AG04450 (cell line): ENCODE results near the gene GPR173. TPM values are rescaled to one million over a fixed set of nuclear protein-coding genes. Genes with fewer than 3 reads are reported as not detected.
A peak's percentile ranks its signal among the peaks of the same experiment; 100 is the strongest.

Experiments
- CTCF ChIA-PET: fragments of 300-600, 350-600 bp; formaldehyde crosslinking; extraction: SDS; loops from one replicate; lab custom pipeline; 2022; ENCODE audit warnings: antibody characterized with exemption, inconsistent platforms; lab: Charles Lee
- POLR2A ChIA-PET: fragments of 350-600 bp; formaldehyde crosslinking; extraction: SDS; loops from one replicate; lab custom pipeline; 2021; ENCODE audit warnings: antibody characterized with exemption, inconsistent platforms; lab: Yijun Ruan, JAX
- DNase-seq: peaks from one replicate; pipeline ENCODE4 v3.0.0-alpha.2; 2011; ENCODE audit warnings: low read depth, low spot score
- H3K27ac ChIP-seq: one replicate; pipeline ENCODE4 v1.5.1; 2012; ENCODE audit warnings: low read depth, low read length, control low read depth
- H3K27me3 ChIP-seq: one replicate; pipeline ENCODE4 v1.6.0; 2012; ENCODE audit warnings: low read length; ENCODE audit not compliant: control insufficient read depth, insufficient read depth
- H3K4me3 ChIP-seq: 2 replicates; pipeline ENCODE4 v1.5.1; 2011; ENCODE audit warnings: mild to moderate bottlenecking, low read depth, low read length, control low read depth
- H3K9me3 ChIP-seq: 2 replicates; pipeline ENCODE4 v1.5.1; 2012; ENCODE audit warnings: low read length; ENCODE audit not compliant: control insufficient read depth, insufficient read depth
- polyA plus RNA-seq: library from polyadenylated mRNA; depleted of rRNA; stranded (reverse); fragments of >200 nt; gene quantifications from 2 replicates; pipeline ENCODE4 v1.2.3, GENCODE V29; 2011
- TF ChIP-seq, protein P1 (sequence below): IDR thresholded peaks from 2 replicates; pipeline ENCODE4 v1.5.1; 2011; ENCODE audit warnings: low read depth, low read length, control low read depth, inconsistent platforms

GPR173 gene
- polyA plus RNA-seq, 1 experiment, result 3.8 TPM

DNA sequence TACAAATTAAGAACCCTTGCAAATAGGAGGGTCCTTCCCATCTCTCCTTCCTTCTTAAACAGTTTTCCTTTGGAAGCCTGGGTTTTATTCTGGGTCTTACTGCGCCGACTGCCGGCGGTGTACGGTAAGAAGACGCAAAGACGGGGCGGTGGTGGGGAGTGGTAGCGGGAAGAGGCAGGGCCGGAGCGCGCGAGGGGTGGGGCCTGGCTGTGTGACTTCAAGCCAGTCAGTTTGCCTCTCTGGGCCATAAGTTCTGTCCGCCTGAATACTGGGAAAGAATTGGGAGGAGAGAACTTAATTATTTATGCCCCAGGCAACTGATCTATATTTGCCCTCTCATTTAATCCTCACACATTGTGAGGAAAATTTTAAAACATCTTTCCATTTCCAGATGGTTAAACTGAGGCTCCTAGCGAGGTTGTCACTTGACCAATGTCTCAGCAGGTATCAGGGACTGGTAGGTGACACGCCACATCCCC lies 44.6 kb downstream of the GPR173 start:
- TF ChIP-seq, protein P1, sequence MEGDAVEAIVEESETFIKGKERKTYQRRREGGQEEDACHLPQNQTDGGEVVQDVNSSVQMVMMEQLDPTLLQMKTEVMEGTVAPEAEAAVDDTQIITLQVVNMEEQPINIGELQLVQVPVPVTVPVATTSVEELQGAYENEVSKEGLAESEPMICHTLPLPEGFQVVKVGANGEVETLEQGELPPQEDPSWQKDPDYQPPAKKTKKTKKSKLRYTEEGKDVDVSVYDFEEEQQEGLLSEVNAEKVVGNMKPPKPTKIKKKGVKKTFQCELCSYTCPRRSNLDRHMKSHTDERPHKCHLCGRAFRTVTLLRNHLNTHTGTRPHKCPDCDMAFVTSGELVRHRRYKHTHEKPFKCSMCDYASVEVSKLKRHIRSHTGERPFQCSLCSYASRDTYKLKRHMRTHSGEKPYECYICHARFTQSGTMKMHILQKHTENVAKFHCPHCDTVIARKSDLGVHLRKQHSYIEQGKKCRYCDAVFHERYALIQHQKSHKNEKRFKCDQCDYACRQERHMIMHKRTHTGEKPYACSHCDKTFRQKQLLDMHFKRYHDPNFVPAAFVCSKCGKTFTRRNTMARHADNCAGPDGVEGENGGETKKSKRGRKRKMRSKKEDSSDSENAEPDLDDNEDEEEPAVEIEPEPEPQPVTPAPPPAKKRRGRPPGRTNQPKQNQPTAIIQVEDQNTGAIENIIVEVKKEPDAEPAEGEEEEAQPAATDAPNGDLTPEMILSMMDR, result peak; percentile 60
- H3K4me3 ChIP-seq, result peak overlapping the region; percentile 63
- DNase-seq, result no peak
- H3K27ac ChIP-seq, result peak overlapping the region; percentile 85
- H3K9me3 ChIP-seq, result no peaks in the 10 kb centered on the region
- POLR2A ChIA-PET, result no interaction called here
- CTCF ChIA-PET, result no interaction called here
- no peaks in the 10 kb centered on the region for H3K27me3 ChIP-seq

DNA sequence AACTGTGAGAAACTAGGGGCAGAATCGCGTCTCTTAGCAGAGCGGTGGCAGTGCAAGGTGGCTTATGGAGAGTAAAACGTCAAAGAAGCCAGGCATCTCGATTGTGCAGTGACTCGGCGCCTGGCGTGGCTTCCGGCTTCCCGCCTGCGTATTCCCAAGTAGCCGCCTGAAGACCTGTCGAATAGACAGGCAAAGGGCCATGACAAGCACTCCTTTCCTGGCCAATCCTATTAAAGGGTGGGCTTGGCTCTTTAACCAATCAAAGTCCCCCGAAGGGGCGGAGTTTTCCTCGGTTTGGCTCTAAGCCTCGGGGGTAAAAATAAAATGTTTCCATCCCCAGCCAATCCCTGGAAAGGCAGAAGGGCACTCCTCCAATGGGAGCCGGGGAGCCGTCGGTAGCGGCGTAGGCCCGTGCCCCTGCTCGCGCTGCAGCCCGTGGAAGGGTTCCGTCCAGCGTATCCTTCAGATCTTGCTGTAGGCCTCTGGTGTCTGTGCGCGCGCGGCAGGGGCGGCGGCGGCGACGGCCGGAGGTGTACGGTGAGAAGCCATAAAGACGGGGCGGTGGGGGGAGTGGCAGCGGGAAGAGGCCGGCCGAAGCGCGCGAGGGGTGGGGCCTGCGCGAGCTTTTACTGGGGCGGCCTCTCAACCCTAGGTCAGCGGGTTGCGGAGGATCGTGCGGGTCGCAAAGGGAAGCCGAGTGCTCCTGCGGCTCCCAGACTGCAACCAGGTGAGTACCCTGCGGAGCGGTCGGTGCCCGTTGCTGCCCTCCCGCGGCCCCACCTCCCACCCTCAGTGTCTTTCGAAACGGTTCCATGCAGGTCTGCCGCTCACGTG lies 45.4 kb downstream of the GPR173 start, which contains the start of gene KANTR:
Gene KANTR (plus strand): TSS at position 395 of the 834 bp plus-strand sequence. CDS start 30,131 bp downstream, outside the sequence.
- Histone ChIP-seq H3K27ac (peak within 1 kb of the TSS; percentile 85), H3K4me3 (peak within 1 kb of the TSS; percentile 72), H3K9me3 (no peaks in the 10 kb centered on the region), H3K27me3 (no peaks in the 10 kb centered on the region)
- DNase-seq, result peak; percentile 84
- TF ChIP-seq, protein P1, result 0 out of 2 replicates have a peak, but pooled peaks have one; percentile 2
- POLR2A ChIA-PET, result interaction anchor here (1.0 kb wide), 1 partner anchor 12 kb away, joined by 4 read pairs; the partner anchor contains the start of gene TSPYL2
- CTCF ChIA-PET, result interaction anchor here (0.6 kb wide), 1 partner anchor 9 kb away, joined by 3 read pairs; no protein-coding TSS in a partner anchor

DNA sequence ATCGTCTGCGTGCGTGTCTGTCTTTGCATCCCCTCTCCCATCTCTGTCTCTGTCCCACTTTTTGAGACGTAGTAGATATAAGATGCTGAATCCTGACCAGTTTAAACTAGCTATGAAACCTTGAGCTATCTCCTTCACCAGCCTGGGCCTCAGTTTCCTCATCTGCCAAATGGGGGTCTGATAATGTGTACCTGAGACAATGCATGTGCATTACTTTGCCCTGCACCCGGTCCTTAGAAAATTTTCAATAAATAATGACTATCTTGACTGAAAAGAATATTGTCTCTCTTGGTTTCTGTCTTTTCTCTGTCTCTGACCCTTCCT lies 46.0 kb downstream of the GPR173 start:
- no peak for DNase-seq
- H3K9me3 ChIP-seq, result no peaks in the 10 kb centered on the region
- ChIA-PET CTCF (no interaction called here), POLR2A (interaction anchor here (1.0 kb wide), 1 partner anchor 12 kb away, joined by 4 read pairs; the partner anchor contains the start of gene TSPYL2)
- TF ChIP-seq, protein P1, result no peak
- peak overlapping the region; percentile 31 for H3K27ac ChIP-seq
- peak overlapping the region; percentile 72 for H3K4me3 ChIP-seq
- no peaks in the 10 kb centered on the region for H3K27me3 ChIP-seq

DNA sequence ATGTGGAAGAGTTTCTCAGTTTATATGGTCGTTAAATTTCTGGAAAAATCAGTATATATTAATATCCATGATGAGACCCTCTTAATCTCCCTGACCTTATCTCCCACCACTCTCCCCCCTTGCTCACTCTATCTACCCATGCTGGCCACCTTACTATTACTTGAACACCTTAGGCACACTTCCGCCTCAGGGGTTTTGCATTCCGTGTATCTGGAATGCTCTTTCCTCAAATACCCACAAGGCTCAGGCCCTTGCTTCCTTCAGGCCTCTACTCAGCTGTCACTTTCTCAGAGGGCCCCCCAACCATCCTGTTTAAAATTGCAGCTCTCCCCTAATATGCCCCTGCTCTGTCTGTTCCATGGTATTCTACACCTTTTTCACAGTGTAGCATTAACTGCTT lies 47.2 kb downstream of the GPR173 start:
- POLR2A ChIA-PET, result no interaction called here
- TF ChIP-seq, protein P1, result no peak
- CTCF ChIA-PET, result no interaction called here
- Histone ChIP-seq H3K27me3 (no peaks in the 10 kb centered on the region), H3K9me3 (no peaks in the 10 kb centered on the region), H3K4me3 (no peak overlapping the region), H3K27ac (no peak overlapping the region)
- no peak for DNase-seq
